SU-DHL-6 (cell line): Measurements from ENCODE around the gene BORCS8.
"Not testable (repeated sequence)": the region's sequence is repeated elsewhere in the genome, so short reads cannot be mapped to it uniquely, and the experiment has no call there.

Experiments
- EZH2phosphoT487 ChIP-seq: fragments of 200-600 bp; sonication (generic), shearing (Covaris generic); conservative IDR thresholded peaks from 2 replicates; pipeline ENCODE4 v1.6.1; 2018; ENCODE audit warnings: mild to moderate bottlenecking, antibody characterized with exemption, low read length, moderate library complexity, mixed read lengths
- TF ChIP-seq, protein P1 (sequence below): fragments of 200-600 bp; sonication (generic); IDR thresholded peaks from one replicate; pipeline ENCODE4 v1.5.1; 2017; ENCODE audit warnings: antibody characterized with exemption, mild to moderate bottlenecking, low read length, moderate library complexity; ENCODE audit not compliant: insufficient read depth, poor library complexity, severe bottlenecking

DNA sequence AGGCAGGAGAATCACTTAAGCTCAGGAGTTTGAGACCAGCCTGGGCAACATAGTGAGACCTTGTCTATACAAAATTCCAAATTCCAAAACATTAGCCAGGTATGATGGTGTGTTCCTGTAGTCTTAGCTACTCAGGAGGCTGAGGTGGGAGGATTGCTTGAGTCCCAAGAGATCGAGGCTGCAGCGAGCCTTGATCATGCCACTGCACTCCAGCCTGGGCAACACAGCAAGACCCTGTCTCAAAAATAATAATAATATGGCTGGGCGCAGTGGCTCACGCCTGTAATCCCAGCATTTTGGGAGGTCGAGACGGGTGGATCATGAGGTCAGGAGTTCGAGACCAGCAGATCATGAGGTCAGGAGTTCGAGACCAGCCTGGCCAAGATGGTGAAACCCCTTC lies 29.0 kb upstream of the BORCS8 start:
- TF ChIP-seq, protein P1, sequence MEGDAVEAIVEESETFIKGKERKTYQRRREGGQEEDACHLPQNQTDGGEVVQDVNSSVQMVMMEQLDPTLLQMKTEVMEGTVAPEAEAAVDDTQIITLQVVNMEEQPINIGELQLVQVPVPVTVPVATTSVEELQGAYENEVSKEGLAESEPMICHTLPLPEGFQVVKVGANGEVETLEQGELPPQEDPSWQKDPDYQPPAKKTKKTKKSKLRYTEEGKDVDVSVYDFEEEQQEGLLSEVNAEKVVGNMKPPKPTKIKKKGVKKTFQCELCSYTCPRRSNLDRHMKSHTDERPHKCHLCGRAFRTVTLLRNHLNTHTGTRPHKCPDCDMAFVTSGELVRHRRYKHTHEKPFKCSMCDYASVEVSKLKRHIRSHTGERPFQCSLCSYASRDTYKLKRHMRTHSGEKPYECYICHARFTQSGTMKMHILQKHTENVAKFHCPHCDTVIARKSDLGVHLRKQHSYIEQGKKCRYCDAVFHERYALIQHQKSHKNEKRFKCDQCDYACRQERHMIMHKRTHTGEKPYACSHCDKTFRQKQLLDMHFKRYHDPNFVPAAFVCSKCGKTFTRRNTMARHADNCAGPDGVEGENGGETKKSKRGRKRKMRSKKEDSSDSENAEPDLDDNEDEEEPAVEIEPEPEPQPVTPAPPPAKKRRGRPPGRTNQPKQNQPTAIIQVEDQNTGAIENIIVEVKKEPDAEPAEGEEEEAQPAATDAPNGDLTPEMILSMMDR = not testable (repeated sequence)
- not testable (repeated sequence) for TF ChIP-seq EZH2phosphoT487
